ENCODE measurements around the gene AQP12A.
"Not testable (repeated sequence)": the region's sequence is repeated elsewhere in the genome, so short reads cannot be mapped to it uniquely, and the experiment has no call there.

AQP12A gene, protein sequence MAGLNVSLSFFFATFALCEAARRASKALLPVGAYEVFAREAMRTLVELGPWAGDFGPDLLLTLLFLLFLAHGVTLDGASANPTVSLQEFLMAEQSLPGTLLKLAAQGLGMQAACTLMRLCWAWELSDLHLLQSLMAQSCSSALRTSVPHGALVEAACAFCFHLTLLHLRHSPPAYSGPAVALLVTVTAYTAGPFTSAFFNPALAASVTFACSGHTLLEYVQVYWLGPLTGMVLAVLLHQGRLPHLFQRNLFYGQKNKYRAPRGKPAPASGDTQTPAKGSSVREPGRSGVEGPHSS

GRCh38 chr2:240691631-240692420, at the start of gene AQP12A:
Gene AQP12A, plus strand, starts transcription at chr2:240691866. Its CDS starts 48 bp downstream, at chr2:240691914.
- not testable (repeated sequence) for DNase-seq

GRCh38 chr2:240642061-240642805, 49.4 kb upstream of the AQP12A start:
- no peak for DNase-seq

- DNase-seq: no peak
Observed at GRCh38 chr2:240642806-240643092, 48.9 kb upstream of the AQP12A start.

GRCh38 chr2:240643093-240643810, 48.4 kb upstream of the AQP12A start:
- DNase-seq: no peak

- DNase-seq: no peak
Observed at GRCh38 chr2:240643811-240644150, 47.9 kb upstream of the AQP12A start.

- DNase-seq: no peak
Observed at GRCh38 chr2:240644171-240644651, 47.5 kb upstream of the AQP12A start.

DNA sequence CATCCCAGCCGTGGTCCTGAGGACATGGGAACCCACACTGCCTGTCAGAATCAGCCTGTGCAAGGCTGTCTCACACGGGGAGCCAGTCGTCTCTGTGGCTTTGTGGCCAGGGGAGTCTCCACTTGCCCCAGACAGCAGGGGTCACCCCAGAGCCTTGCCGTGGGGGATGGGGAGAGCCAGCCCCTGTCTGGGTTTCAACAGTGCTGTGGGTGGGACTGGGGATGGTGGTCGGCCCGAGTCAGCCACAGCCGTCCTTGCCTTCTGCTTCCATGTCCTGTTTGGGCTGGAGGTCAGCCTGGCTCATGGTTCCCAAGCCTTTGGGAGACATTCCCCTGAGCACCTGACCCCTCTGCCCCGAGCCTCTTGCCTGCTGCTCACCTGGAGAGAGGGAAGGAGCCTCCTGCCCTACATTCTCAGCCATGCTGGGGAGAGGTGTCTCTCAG, 46.8 kb upstream of the AQP12A start:
- DNase-seq: no peak

GRCh38 chr2:240645346-240645745, 46.3 kb upstream of the AQP12A start:
- no peak for DNase-seq

DNA sequence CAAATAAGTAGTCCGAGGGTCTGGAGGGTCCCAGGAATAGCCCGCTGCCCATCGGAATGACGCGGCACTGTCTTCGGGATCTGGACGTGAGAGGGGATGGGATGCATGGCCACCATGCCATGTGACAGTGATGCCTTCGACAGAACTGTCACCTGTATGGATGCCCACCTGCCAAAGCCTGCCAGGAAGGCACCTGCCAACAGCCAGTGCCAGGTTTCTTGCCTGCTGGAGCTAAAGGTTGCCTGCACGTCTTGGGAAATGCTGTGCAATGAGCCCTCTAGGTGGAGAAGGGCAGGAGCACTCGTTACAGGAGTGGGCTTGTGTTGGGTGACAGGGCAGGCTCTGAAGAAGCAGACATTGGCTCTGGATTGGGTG, 45.9 kb upstream of the AQP12A start:
- no peak for DNase-seq

GRCh38 chr2:240646176-240646899, 45.3 kb upstream of the AQP12A start:
- no peak for DNase-seq

GRCh38 chr2:240646900-240647502, 44.7 kb upstream of the AQP12A start:
- DNase-seq: no peak

- DNase-seq: no peak
Observed at GRCh38 chr2:240647503-240648154, 44.0 kb upstream of the AQP12A start.

DNA sequence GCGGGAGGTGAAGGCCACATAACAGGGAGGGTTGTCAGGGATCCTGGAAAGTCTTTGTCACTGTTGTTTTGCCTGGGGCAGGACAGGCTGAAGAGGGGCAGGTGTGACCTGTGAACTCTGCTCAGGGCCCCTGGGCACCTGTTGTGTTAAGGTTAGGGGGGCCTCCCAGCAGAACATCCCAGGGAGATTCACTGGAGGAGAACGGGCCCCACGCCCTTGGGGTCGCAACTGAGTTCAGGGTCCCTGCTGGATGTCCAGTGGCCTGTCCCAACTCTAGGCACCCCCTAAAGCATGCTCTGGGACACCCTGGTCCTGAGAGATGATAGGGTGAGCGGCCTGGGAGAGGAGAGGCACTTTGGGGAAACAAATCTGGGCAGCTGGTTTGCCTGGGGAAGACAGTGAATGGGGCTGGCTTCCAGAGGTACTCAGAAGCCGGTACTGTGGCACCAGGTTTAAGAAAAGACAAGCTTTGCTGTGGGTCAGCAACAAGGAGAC, 43.5 kb upstream of the AQP12A start:
- DNase-seq: no peak

DNA sequence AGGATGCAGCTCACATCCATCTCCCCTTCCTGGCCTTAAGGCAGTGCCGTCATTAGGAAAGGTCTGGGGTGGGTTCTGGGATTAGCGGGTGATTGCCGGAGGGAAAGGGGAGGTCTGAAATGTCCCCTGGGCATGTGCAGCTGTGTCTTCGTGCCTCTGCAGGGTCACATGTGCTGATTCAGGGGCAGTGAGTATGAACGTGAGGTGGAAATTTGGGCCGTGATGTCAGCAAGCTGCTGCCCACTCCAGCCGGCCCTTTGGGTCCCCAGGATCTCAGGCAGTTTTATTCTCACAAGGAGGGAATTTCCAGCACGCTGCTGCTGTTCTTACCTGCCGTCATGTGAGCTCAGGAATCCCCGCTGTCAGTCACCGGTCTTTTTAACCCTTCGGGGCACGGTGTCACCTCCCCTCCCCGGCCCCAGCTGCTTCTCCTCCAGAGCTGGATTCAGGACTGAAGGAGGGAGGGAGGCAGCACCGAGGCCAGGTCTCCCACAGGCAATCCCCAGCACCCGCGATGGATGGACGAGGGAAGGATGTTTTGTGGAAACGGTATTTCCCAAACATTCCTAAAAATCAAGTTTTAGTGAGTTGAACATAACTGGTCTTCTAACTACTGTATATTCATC, 42.9 kb upstream of the AQP12A start:
- DNase-seq: no peak

DNA sequence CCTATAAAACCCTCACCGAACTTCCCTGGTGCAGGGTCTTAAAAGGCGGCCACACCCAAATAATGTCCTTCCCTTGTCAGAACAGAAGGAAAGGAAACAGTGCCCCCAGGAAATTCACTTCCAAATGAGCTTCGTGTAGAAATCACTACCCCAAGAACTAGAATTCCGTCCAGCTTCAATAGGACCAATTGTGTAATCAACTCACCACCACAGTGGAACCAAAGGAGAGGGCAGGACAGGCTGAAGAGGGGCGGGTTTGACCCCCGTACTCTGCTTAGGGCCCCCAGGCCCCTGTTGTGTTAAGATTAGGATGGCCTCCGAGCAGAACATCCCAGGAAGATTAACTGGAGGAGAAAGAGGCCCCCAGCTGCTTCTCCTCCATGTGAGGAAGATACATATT, 42.3 kb upstream of the AQP12A start:
- no peak for DNase-seq

DNA sequence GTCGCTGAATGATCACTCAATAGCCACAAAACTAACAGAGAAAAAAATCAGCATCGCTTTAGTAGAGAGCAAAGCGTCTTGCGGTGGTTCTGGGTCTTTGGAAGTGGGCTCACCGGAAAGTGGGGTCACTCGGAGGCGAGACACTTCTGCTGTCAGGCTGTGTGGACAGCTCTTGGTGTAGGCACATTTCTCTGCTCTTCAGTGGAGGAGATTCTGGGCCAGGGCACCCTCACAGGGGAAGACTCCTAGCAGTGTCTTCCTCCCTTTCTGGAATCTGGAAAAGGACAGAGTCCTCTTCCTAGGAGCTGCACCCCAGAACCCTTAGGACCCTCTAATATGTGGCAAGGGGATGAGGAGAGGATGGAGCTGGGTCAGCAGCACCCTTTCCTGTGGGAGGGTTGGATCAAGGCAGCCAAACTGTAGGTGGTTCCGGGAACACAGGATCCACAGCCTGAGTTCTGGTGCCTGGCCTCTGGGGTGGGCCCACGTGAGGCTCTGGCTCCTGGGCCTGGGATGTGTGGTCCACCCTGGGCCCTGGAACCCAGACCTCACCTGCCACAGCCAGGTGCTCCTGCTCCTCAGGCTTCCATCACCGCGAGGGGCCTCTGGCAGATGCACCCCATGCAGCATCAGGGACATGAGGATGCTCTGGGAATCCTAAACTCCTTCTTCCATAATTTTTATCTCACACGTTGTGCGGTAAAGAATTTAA, 41.3 kb upstream of the AQP12A start:
- no peak for DNase-seq

- DNase-seq: no peak
Observed at GRCh38 chr2:240651185-240651584, 40.5 kb upstream of the AQP12A start.

- DNase-seq: no peak
Observed at GRCh38 chr2:240655931-240656886, 35.5 kb upstream of the AQP12A start.

DNA sequence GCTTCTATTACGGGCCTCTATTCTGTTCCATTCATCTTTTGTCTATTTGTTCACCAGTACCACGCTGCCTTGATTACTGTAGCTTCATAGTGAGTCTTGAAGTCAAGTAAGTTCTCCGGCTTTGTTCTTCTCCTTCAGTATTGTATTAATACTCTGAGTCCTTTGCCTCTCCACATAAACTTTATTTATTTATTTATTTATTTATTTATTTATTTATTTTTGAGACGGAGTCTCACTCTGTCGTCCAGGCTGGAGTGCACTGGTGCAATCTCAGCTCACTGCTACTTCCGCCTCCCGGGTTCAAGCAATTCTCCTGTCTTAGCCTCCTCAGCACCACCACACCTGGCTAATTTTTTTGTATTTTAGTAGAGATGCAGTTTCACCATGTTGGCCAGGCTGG, 31.8 kb upstream of the AQP12A start:
- not testable (repeated sequence) for DNase-seq

Data from NCI-H748 treated with DMSO at 0.1 percent for 48 hours (cell line).